Activated naive CD8-positive, alpha-beta T cell treated with anti-CD3 and anti-CD28 coated beads for 36 hours (primary cell): ENCODE results near the gene MSI2. TPM values are rescaled to one million over a fixed set of nuclear protein-coding genes. Genes with fewer than 3 reads are reported as not detected.

ENCODE experiments used
- DNase-seq: peaks from one replicate; pipeline ENCODE4 v3.0.0; 2021
- H3K27ac Mint-ChIP-seq: one replicate; pipeline ENCODE4 v1.8.0; 2022; ENCODE audit warnings: mild to moderate bottlenecking, moderate library complexity, mixed read lengths
- H3K27me3 Mint-ChIP-seq: one replicate; pipeline ENCODE4 v1.8.0; 2022; ENCODE audit warnings: mild to moderate bottlenecking, mixed read lengths
- H3K36me3 Mint-ChIP-seq: one replicate; pipeline ENCODE4 v1.8.0; 2021; ENCODE audit warnings: mild to moderate bottlenecking, mixed read lengths
- H3K4me1 Mint-ChIP-seq: one replicate; pipeline ENCODE4 v1.8.0; 2021; ENCODE audit warnings: mixed read lengths
- H3K4me3 Mint-ChIP-seq: one replicate; pipeline ENCODE4 v1.8.0; 2022; ENCODE audit warnings: mild to moderate bottlenecking, moderate library complexity, mixed read lengths
- H3K9me3 Mint-ChIP-seq: one replicate; pipeline ENCODE4 v1.8.0; 2022; ENCODE audit warnings: mixed read lengths
- total RNA-seq, 2 experiments: library from RNA; stranded (reverse); gene quantifications; one replicate each; pipeline ENCODE4 v1.2.3, GENCODE V29; 2021

Gene MSI2
- total RNA-seq, 2 experiments from 2014 or later, result 48.0 to 49.4 TPM

GRCh38 chr17:57582881-57583756, 326.8 kb downstream of the MSI2 start:
- Mint-ChIP-seq H3K27ac (no peak overlapping the region), H3K4me1 (peaks cover 16% of the 10 kb centered on the region), H3K27me3 (no peaks in the 10 kb centered on the region), H3K4me3 (no peak overlapping the region), H3K9me3 (no peaks in the 10 kb centered on the region), H3K36me3 (peaks cover 2% of the 10 kb centered on the region)
- DNase-seq, result no peak

GRCh38 chr17:57584050-57584551, 327.8 kb downstream of the MSI2 start:
- DNase-seq, result no peak
- Mint-ChIP-seq H3K4me3 (no peak overlapping the region), H3K27me3 (no peaks in the 10 kb centered on the region), H3K36me3 (peaks cover 2% of the 10 kb centered on the region), H3K27ac (no peak overlapping the region), H3K4me1 (peaks cover 9% of the 10 kb centered on the region), H3K9me3 (no peaks in the 10 kb centered on the region)

GRCh38 chr17:57585341-57586195, 329.2 kb downstream of the MSI2 start:
- Mint-ChIP-seq H3K27me3 (no peaks in the 10 kb centered on the region), H3K4me1 (peaks cover 7% of the 10 kb centered on the region), H3K27ac (no peak overlapping the region), H3K9me3 (no peaks in the 10 kb centered on the region), H3K4me3 (no peak overlapping the region), H3K36me3 (no peaks in the 10 kb centered on the region)
- DNase-seq, result no peak

GRCh38 chr17:57586196-57586740, 329.9 kb downstream of the MSI2 start:
- Mint-ChIP-seq H3K4me3 (no peak overlapping the region), H3K27ac (no peak overlapping the region), H3K9me3 (no peaks in the 10 kb centered on the region), H3K27me3 (no peaks in the 10 kb centered on the region), H3K36me3 (no peaks in the 10 kb centered on the region), H3K4me1 (peaks cover 7% of the 10 kb centered on the region)
- DNase-seq, result no peak

- no peaks in the 10 kb centered on the region for H3K36me3 Mint-ChIP-seq
- H3K9me3 Mint-ChIP-seq, result no peaks in the 10 kb centered on the region
- no peak overlapping the region for H3K4me3 Mint-ChIP-seq
- H3K4me1 Mint-ChIP-seq, result peaks cover 7% of the 10 kb centered on the region
- no peak overlapping the region for H3K27ac Mint-ChIP-seq
- no peaks in the 10 kb centered on the region for H3K27me3 Mint-ChIP-seq
- no peak for DNase-seq
Measured at GRCh38 chr17:57586742-57587141, 330.4 kb downstream of the MSI2 start.

DNA sequence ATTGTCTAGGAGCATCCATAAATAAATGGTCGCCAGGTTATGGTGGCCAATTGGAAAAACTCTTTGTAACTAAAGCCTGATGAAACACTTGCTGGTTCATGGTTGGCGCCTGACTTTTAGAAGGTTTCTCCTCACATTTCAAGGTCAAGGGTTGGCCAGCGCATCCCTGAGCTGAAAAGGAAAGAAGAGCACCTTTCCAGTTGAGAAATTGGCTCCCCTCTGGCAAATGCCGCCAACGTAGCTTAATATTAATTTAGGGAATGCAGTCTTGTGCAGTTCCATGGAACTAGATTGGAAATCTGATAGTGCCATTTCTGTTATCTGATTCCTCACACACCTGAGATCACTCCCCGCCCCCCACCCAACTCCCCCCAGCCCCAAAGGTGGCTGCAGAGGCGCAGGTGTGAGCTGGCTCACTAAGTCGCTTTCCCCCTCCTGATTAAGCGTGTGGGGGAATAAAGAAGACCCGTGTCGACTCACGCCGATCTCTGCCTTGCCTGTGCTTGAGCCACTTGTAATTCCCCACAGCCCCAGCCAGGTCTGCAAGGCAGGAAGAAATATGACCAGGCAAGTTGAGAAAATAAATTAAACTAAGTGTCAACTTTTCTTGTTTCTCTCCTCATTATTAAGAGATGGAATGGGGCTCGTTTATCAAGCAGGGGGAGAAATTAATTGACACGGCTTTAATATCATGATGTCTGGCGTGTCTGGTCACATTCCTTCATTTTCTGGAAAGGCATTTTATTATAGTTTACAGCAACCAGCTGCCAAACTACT, 331.1 kb downstream of the MSI2 start:
- H3K36me3 Mint-ChIP-seq, result no peaks in the 10 kb centered on the region
- no peak overlapping the region for H3K4me3 Mint-ChIP-seq
- H3K27ac Mint-ChIP-seq, result no peak overlapping the region

GRCh38 chr17:57588086-57588485, 331.8 kb downstream of the MSI2 start:
- Mint-ChIP-seq H3K4me3 (no peak overlapping the region), H3K4me1 (peaks cover 7% of the 10 kb centered on the region)

More for the DNA sequence above, 331.1 kb downstream of the MSI2 start:
- DNase-seq, result no peak
- Mint-ChIP-seq H3K9me3 (no peaks in the 10 kb centered on the region), H3K4me1 (peaks cover 7% of the 10 kb centered on the region), H3K27me3 (no peaks in the 10 kb centered on the region)

GRCh38 chr17:57589151-57590034, 333.1 kb downstream of the MSI2 start:
- no peak overlapping the region for H3K4me3 Mint-ChIP-seq
- H3K27me3 Mint-ChIP-seq, result no peaks in the 10 kb centered on the region
- H3K4me1 Mint-ChIP-seq, result peaks cover 7% of the 10 kb centered on the region
- H3K27ac Mint-ChIP-seq, result no peak overlapping the region
- DNase-seq, result no peak
- peaks cover 6% of the 10 kb centered on the region for H3K36me3 Mint-ChIP-seq
- peaks cover 1% of the 10 kb centered on the region for H3K9me3 Mint-ChIP-seq

More at GRCh38 chr17:57588086-57588485, 331.8 kb downstream of the MSI2 start:
- Mint-ChIP-seq H3K9me3 (no peaks in the 10 kb centered on the region), H3K27ac (no peak overlapping the region), H3K36me3 (no peaks in the 10 kb centered on the region), H3K27me3 (no peaks in the 10 kb centered on the region)
- DNase-seq, result no peak

- no peak for DNase-seq
- H3K9me3 Mint-ChIP-seq, result peaks cover 3% of the 10 kb centered on the region
- H3K4me3 Mint-ChIP-seq, result no peak overlapping the region
- peaks cover 17% of the 10 kb centered on the region for H3K4me1 Mint-ChIP-seq
- no peaks in the 10 kb centered on the region for H3K27me3 Mint-ChIP-seq
- H3K27ac Mint-ChIP-seq, result no peak overlapping the region
- peaks cover 24% of the 10 kb centered on the region for H3K36me3 Mint-ChIP-seq
Measured at GRCh38 chr17:57593739-57594462, 337.6 kb downstream of the MSI2 start.

DNA sequence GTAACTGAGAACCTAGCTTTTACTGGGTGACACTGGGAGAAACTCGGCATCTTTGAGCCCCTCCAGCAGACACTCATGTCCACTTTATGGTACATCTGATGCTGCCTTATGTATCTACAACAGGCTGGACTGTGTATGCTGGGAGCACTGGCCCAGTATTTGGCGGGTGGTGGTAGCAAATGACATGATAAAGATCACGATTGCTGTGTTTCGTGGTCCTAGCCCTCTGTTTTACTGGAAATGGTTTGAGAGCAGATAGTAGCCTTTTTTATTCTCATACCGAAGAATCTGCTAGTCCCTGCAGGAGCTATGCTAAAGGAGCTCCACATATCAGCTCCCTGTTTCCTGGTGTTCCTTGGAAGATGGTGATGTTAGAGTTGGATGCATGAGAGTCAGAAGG, 338.4 kb downstream of the MSI2 start:
- Mint-ChIP-seq H3K4me1 (peaks cover 26% of the 10 kb centered on the region), H3K27me3 (no peaks in the 10 kb centered on the region), H3K4me3 (no peak overlapping the region), H3K9me3 (peaks cover 3% of the 10 kb centered on the region), H3K36me3 (peaks cover 24% of the 10 kb centered on the region), H3K27ac (no peak overlapping the region)
- no peak for DNase-seq

GRCh38 chr17:57595426-57595825, 339.1 kb downstream of the MSI2 start:
- Mint-ChIP-seq H3K9me3 (peaks cover 3% of the 10 kb centered on the region), H3K36me3 (peaks cover 28% of the 10 kb centered on the region), H3K27me3 (no peaks in the 10 kb centered on the region), H3K4me1 (peaks cover 33% of the 10 kb centered on the region), H3K27ac (peak overlapping the region; percentile 21), H3K4me3 (no peak overlapping the region)
- no peak for DNase-seq

- Mint-ChIP-seq H3K36me3 (peaks cover 34% of the 10 kb centered on the region), H3K4me1 (peaks cover 40% of the 10 kb centered on the region), H3K27me3 (no peaks in the 10 kb centered on the region), H3K4me3 (no peak overlapping the region), H3K27ac (no peak overlapping the region), H3K9me3 (peaks cover 3% of the 10 kb centered on the region)
- no peak for DNase-seq
Measured at GRCh38 chr17:57595947-57596695, 339.8 kb downstream of the MSI2 start.
